Nephron (organoid): ENCODE data around the gene TMEM245.

Experiments
- H3K27ac Mint-ChIP-seq, 3 experiments: 2 replicates each; pipeline ENCODE4 v1.8.0; 2020; ENCODE audit warnings: mixed read lengths in 3 of 3, mild to moderate bottlenecking in 2 of 3, moderate library complexity in 1 of 3
- H3K27me3 Mint-ChIP-seq: 2 replicates; pipeline ENCODE4 v1.8.0; 2021; ENCODE audit warnings: low read depth, mild to moderate bottlenecking, moderate library complexity, mixed read lengths
- H3K36me3 Mint-ChIP-seq: 2 replicates; pipeline ENCODE4 v1.8.0; 2020; ENCODE audit warnings: low read depth, mixed read lengths
- H3K4me1 Mint-ChIP-seq: 2 replicates; pipeline ENCODE4 v1.8.0; 2020; ENCODE audit warnings: mixed read lengths
- H3K4me3 Mint-ChIP-seq, 3 experiments: 2 replicates each; pipeline ENCODE4 v1.8.0; 2020; ENCODE audit warnings: mild to moderate bottlenecking in 3 of 3, mixed read lengths in 3 of 3, moderate library complexity in 2 of 3
- H3K9me3 Mint-ChIP-seq: 2 replicates; pipeline ENCODE4 v1.8.0; 2020; ENCODE audit warnings: mixed read lengths
- CTCF ChIP-seq, 3 experiments: fragments of 200-600 bp; sonication (generic); IDR thresholded peaks; one replicate each; pipeline ENCODE4 v1.5.0; 2021; ENCODE audit warnings: antibody characterized with exemption in 3 of 3; ENCODE audit not compliant: unreplicated experiment in 3 of 3

Gene TMEM245

GRCh38 chr9:109156708-109157107, 37.0 kb upstream of the TMEM245 start:
- Mint-ChIP-seq H3K27me3 (peaks cover 3% of the 10 kb centered on the region), H3K36me3 (no peaks in the 10 kb centered on the region), H3K4me1 (no peaks in the 10 kb centered on the region), H3K4me3 (no peak overlapping the region), H3K27ac (no peak overlapping the region), H3K9me3 (peaks cover 9% of the 10 kb centered on the region)
- no peak for TF ChIP-seq CTCF (IDR thresholded peaks at IDR 0.05; ENCODE audit: unreplicated experiment in 3 of 3)

DNA sequence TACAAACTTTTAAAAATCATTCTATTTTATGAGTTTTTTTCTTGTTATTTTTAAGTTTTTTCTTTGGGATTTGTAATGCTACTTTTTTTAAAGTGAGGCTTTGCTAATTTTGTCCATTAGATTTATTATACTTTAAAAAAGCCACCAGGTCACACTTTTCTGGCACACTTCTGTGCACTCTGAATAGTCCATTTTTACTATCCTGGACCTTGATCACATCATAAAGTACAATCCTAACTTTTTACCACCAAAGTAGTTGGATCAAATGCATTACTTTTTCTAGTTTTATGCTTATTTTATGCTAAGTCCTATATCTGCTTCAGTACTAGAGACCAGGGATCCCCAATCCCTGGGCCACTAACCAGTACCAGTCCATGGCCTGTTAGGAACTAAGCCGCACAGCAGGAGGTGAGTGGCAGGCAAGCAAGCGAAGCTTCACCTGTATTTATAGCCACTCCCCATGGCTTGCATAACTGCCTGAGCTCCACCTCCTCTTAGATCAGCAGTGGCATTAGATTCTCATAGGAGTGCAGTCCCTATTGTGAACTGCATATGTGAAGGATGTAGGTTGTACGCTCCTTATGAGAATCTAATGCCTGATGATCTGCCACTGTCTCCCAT, 31.3 kb upstream of the TMEM245 start:
- no peaks in the 10 kb centered on the region for H3K4me1 Mint-ChIP-seq
- no peak overlapping the region for H3K4me3 Mint-ChIP-seq
- no peak for TF ChIP-seq CTCF (IDR thresholded peaks at IDR 0.05; ENCODE audit: unreplicated experiment in 3 of 3)
- H3K27me3 Mint-ChIP-seq, result peaks cover 3% of the 10 kb centered on the region
- H3K36me3 Mint-ChIP-seq, result no peaks in the 10 kb centered on the region
- peaks cover 9% of the 10 kb centered on the region for H3K9me3 Mint-ChIP-seq
- H3K27ac Mint-ChIP-seq, result no peak overlapping the region

DNA sequence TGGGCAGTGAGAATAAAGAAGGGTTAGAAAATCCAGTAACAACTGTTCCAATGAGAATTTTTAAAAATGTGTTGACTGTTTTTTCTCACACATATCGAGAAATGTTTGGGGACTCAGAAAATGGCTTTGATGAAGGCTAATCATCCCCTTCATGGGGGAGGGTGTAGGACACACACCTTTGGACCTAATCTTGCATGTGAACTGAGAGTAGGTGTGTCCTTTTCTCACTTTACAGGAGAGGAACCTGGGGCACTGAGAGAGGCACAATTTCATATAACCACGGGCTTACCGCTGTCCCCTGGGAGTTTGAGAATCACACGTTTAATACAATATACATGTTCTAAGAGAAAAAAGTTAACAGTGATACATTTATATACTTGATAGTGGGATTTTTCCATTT, 30.0 kb upstream of the TMEM245 start:
- Mint-ChIP-seq H3K4me1 (no peaks in the 10 kb centered on the region), H3K4me3 (no peak overlapping the region), H3K27ac (no peak overlapping the region), H3K27me3 (no peaks in the 10 kb centered on the region), H3K36me3 (no peaks in the 10 kb centered on the region), H3K9me3 (peaks cover 9% of the 10 kb centered on the region)
- no peak for TF ChIP-seq CTCF (IDR thresholded peaks at IDR 0.05; ENCODE audit: unreplicated experiment in 3 of 3)

DNA sequence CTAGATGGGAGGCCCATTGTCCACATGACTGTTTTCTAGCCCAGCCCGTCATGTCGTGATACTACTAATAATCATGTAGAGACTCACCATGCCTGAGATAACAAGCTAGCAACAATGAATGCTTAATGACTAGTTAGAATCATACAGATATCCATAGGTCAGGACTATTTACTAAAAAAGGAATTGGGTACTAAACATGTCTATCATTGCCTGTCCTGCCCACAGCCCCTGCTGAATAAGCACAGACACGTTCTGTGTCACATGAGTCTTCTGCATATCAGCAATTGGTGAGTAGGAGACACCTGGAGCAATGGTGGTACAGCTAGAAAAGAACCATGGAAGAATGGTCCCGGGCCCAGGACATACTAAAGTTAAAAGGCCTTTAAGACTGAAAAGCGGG, 29.3 kb upstream of the TMEM245 start:
- Mint-ChIP-seq H3K4me3 (no peak overlapping the region), H3K27ac (no peak overlapping the region), H3K36me3 (no peaks in the 10 kb centered on the region), H3K4me1 (no peaks in the 10 kb centered on the region), H3K27me3 (no peaks in the 10 kb centered on the region), H3K9me3 (peaks cover 6% of the 10 kb centered on the region)
- no peak for TF ChIP-seq CTCF (IDR thresholded peaks at IDR 0.05; ENCODE audit: unreplicated experiment in 3 of 3)

GRCh38 chr9:109145051-109145450, 25.3 kb upstream of the TMEM245 start:
- Mint-ChIP-seq H3K4me3 (no peak overlapping the region), H3K27ac (no peak overlapping the region)

More at GRCh38 chr9:109145051-109145450, 25.3 kb upstream of the TMEM245 start:
- no peaks in the 10 kb centered on the region for H3K4me1 Mint-ChIP-seq
- H3K9me3 Mint-ChIP-seq, result no peaks in the 10 kb centered on the region
- H3K36me3 Mint-ChIP-seq, result no peaks in the 10 kb centered on the region
- no peaks in the 10 kb centered on the region for H3K27me3 Mint-ChIP-seq
- no peak for TF ChIP-seq CTCF (IDR thresholded peaks at IDR 0.05; ENCODE audit: unreplicated experiment in 3 of 3)
